ENCODE results near the gene IMPA2. TPM values are rescaled to one million over a fixed set of nuclear protein-coding genes. Genes with fewer than 3 reads are reported as not detected.
A peak's percentile ranks its signal among the peaks of the same experiment; 100 is the strongest.
"Not testable (repeated sequence)": the region's sequence is repeated elsewhere in the genome, so short reads cannot be mapped to it uniquely, and the experiment has no call there.

IMPA2 gene
- total RNA-seq, 1 donor from 2014 or later = 24.1 TPM

DNA sequence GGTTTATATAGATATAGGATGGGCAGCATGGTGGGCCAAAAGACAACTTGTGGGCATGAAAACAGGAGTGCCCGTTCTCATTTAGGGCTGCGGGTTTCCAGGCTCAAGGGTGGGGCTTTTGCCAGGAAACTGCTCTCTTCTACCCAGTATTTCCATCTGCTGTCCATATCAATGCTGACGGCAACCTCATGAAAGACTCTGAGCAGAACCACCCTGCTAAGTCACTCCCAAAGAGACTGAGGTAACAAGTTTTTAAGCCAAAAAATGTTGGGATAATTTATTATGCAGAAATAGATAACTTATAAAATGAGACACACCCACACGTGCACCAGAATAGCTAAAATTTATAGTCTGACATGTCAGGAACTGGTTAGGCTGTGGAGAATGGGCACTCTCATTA, 37.1 kb upstream of the IMPA2 start:
- H3K9me3 Mint-ChIP-seq (ENCODE audit: unreplicated experiment) = no peaks in the 10 kb centered on the region

DNA sequence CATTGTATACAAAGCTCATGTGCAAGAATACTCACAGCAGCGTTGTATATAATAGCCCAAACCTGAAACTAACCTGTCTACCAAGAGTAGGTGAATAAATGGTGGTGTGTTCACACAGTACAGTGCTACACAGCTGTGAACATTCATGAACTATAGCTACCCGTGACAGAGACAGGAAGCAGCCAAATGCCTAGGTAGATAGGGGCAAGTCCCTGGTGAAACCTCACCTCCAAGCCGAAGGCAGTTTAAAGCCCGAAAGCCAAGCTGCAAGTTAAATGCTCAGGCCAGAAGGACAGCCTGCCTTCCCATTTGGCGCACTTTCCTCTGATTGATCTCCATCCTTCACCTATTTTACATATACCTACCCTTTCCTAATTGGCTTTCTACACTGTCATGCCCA, 36.5 kb upstream of the IMPA2 start:
- TF ChIP-seq, protein P1, sequence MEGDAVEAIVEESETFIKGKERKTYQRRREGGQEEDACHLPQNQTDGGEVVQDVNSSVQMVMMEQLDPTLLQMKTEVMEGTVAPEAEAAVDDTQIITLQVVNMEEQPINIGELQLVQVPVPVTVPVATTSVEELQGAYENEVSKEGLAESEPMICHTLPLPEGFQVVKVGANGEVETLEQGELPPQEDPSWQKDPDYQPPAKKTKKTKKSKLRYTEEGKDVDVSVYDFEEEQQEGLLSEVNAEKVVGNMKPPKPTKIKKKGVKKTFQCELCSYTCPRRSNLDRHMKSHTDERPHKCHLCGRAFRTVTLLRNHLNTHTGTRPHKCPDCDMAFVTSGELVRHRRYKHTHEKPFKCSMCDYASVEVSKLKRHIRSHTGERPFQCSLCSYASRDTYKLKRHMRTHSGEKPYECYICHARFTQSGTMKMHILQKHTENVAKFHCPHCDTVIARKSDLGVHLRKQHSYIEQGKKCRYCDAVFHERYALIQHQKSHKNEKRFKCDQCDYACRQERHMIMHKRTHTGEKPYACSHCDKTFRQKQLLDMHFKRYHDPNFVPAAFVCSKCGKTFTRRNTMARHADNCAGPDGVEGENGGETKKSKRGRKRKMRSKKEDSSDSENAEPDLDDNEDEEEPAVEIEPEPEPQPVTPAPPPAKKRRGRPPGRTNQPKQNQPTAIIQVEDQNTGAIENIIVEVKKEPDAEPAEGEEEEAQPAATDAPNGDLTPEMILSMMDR (IDR thresholded peaks at IDR 0.05; ENCODE audit: unreplicated experiment) = no peak
- Mint-ChIP-seq H3K9me3 (ENCODE audit: unreplicated experiment) (no peaks in the 10 kb centered on the region), H3K27ac (ENCODE audit: unreplicated experiment) (no peak overlapping the region), H3K4me1 (ENCODE audit: unreplicated experiment) (peaks cover 5% of the 10 kb centered on the region), H3K36me3 (ENCODE audit: low read depth, unreplicated experiment) (peaks cover 4% of the 10 kb centered on the region), H3K27me3 (ENCODE audit: unreplicated experiment) (peaks cover 1% of the 10 kb centered on the region), H3K4me3 (ENCODE audit: unreplicated experiment) (no peak overlapping the region)
- DNase-seq (ENCODE audit: low spot score) = no peak

More for the DNA sequence above, 37.1 kb upstream of the IMPA2 start:
- H3K4me3 Mint-ChIP-seq (ENCODE audit: unreplicated experiment) = no peak overlapping the region
- peaks cover 1% of the 10 kb centered on the region for H3K27me3 Mint-ChIP-seq (ENCODE audit: unreplicated experiment)
- H3K4me1 Mint-ChIP-seq (ENCODE audit: unreplicated experiment) = peaks cover 5% of the 10 kb centered on the region
- H3K36me3 Mint-ChIP-seq (ENCODE audit: low read depth, unreplicated experiment) = peaks cover 4% of the 10 kb centered on the region
- DNase-seq (ENCODE audit: low spot score) = no peak
- no peak overlapping the region for H3K27ac Mint-ChIP-seq (ENCODE audit: unreplicated experiment)
- TF ChIP-seq, protein P1 (IDR thresholded peaks at IDR 0.05; ENCODE audit: unreplicated experiment) = no peak

DNA sequence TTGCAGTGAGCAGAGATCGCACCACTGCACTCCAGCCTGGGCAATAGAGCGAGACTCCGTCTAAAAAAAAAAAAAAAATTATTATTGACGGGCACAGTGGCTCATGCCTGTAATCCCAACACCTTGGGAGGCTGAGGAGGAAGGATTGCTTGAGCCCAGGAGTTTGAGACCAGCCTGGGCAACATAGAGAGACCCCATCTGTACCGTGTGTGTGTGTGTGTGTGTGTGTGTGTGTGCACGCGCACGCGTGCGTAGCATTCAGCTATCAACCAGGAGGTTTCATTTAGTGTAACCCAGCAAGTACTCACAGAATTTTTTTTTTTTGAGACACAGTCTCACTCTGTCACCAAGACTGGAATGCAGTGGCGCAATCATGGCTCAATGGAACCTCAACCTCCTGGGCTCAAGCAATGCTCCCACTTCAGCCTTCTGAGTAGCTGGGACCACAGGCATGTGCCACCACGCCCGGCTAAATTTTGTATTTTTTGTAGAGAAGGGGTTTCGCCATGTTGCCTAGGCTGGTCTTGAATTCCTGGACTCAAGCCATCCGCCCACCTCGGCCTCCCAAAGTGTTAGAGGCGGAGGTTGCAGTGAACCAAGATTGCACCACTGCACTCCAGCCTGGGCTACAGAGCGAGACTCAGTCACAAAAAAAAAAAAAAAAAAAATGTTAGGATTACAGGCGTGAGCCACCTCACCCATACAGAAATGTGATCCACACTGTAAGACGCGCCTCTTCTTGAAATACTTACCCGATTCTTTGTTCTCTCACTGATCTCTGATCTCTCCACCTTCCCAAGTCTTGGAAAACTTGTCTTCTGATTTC, 35.3 kb upstream of the IMPA2 start:
- H3K9me3 Mint-ChIP-seq (ENCODE audit: unreplicated experiment); H3K27me3 Mint-ChIP-seq (ENCODE audit: unreplicated experiment); H3K27ac Mint-ChIP-seq (ENCODE audit: unreplicated experiment); H3K36me3 Mint-ChIP-seq (ENCODE audit: low read depth, unreplicated experiment); H3K4me3 Mint-ChIP-seq (ENCODE audit: unreplicated experiment); H3K4me1 Mint-ChIP-seq (ENCODE audit: unreplicated experiment); DNase-seq (ENCODE audit: low spot score): not testable (repeated sequence)

DNA sequence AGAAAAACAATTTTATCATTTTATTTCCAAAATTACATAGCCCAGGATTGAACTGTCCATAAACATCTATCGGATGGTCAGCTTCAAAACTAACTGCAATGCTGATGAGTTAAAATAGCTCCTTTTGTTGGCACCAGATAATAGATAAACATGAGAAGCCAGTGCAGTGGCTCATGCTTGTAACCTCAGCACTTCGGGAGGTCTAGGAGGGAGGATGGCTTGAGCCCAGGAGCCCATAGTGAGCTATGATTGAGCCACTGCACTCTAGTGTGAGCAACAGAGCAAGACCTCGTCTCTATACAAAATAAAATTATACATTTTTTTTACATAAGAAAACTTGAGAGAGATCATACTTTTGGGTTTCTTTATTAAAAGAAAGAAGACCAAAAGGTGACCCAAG, 34.6 kb upstream of the IMPA2 start:
- DNase-seq (ENCODE audit: low spot score) = no peak
- no peak overlapping the region for H3K27ac Mint-ChIP-seq (ENCODE audit: unreplicated experiment)

DNA sequence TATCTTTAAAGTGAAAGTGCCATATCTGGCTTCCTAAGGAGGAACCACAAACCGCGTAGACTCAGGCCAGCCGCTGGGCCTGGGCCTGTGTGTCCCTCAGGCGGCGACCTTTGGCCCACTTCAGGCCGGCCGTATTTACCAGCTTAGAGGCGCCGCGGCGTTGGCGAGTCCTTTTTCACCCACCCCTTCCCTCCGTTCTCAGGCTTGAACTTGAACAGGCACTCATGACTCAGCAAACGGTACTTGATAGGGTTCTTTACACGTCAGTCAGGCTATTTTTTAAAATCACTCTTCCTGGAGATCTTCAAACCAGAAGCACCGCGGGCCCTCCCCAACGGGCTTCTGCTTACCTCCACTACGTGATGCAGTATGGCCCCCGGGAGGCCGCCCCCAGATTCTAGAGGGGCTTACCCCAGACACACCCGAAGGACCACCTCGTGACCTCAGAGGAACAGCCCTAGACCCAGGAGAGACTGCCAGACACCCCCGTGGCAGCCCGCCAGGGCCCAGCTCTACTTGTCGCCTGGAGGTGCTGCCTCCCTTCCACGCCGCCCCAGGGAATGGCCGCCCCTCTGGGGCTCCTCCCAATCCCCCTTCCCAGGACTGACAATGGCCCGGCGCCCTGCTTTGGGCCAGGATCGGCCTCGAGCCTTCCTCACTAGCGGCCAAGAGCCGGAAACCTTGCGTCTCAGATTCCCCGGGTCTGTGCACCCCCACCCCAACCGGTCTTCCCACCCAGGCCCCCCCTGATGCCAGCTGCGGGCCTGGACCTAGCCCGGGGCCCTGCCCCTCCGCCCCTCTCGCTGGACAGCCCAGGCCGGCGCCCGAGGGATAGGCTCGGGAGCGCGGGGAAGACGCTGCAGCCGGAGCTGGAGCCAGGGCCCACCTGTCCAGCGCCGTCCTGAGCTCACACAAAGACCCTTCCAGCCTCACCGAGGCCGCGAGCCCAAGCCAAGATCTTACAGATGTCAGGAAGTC, 33.8 kb upstream of the IMPA2 start:
- DNase-seq (ENCODE audit: low spot score) = peak; percentile 55
- Mint-ChIP-seq H3K4me1 (ENCODE audit: unreplicated experiment) (peaks cover 5% of the 10 kb centered on the region), H3K4me3 (ENCODE audit: unreplicated experiment) (peak overlapping the region; percentile 93), H3K27ac (ENCODE audit: unreplicated experiment) (peak overlapping the region; percentile 81), H3K9me3 (ENCODE audit: unreplicated experiment) (no peaks in the 10 kb centered on the region), H3K36me3 (ENCODE audit: low read depth, unreplicated experiment) (peaks cover 4% of the 10 kb centered on the region), H3K27me3 (ENCODE audit: unreplicated experiment) (peaks cover 1% of the 10 kb centered on the region)
- TF ChIP-seq, protein P1 (IDR thresholded peaks at IDR 0.05; ENCODE audit: unreplicated experiment) = no peak

More for the DNA sequence above, 34.6 kb upstream of the IMPA2 start:
- peaks cover 1% of the 10 kb centered on the region for H3K27me3 Mint-ChIP-seq (ENCODE audit: unreplicated experiment)
- H3K9me3 Mint-ChIP-seq (ENCODE audit: unreplicated experiment) = no peaks in the 10 kb centered on the region
- peaks cover 5% of the 10 kb centered on the region for H3K4me1 Mint-ChIP-seq (ENCODE audit: unreplicated experiment)
- peaks cover 4% of the 10 kb centered on the region for H3K36me3 Mint-ChIP-seq (ENCODE audit: low read depth, unreplicated experiment)
- no peak overlapping the region for H3K4me3 Mint-ChIP-seq (ENCODE audit: unreplicated experiment)
- TF ChIP-seq, protein P1 (IDR thresholded peaks at IDR 0.05; ENCODE audit: unreplicated experiment) = no peak

Measured in endothelial cell (in vitro differentiated cells).